ENCODE measurements around the gene SH3TC1. TPM values are rescaled to one million over a fixed set of nuclear protein-coding genes. Genes with fewer than 3 reads are reported as not detected.

Gene SH3TC1
- total and polyA plus RNA-seq, 2 of the 13 experiments (the other 11 are each of a cell fraction or from before 2014, with no cell fraction given): 14.9 to 21.8 TPM

- peak; percentile 55 for TF ChIP-seq ZNF687 (CRISPR knock-in tag; IDR thresholded peaks at IDR 0.05)
- TF ChIP-seq ZBTB46 (CRISPR knock-in tag; IDR thresholded peaks at IDR 0.05; ENCODE audit: borderline replicate concordance): 0 out of 2 replicates have a peak, but pooled peaks have one; percentile 36
- no peak for TF ChIP-seq ZNF850 (CRISPR knock-in tag; conservative IDR thresholded peaks at IDR 0.05)
- no peak for TF ChIP-seq TBL1XR1 (IDR thresholded peaks at IDR 0.05; ENCODE audit: borderline replicate concordance, low read length, partially characterized antibody)
- TF ChIP-seq ZFP90 (CRISPR knock-in tag; IDR thresholded peaks at IDR 0.05; ENCODE audit: borderline replicate concordance): 0 out of 2 replicates have a peak, but pooled peaks have one; percentile 37
- TF ChIP-seq, protein P1, sequence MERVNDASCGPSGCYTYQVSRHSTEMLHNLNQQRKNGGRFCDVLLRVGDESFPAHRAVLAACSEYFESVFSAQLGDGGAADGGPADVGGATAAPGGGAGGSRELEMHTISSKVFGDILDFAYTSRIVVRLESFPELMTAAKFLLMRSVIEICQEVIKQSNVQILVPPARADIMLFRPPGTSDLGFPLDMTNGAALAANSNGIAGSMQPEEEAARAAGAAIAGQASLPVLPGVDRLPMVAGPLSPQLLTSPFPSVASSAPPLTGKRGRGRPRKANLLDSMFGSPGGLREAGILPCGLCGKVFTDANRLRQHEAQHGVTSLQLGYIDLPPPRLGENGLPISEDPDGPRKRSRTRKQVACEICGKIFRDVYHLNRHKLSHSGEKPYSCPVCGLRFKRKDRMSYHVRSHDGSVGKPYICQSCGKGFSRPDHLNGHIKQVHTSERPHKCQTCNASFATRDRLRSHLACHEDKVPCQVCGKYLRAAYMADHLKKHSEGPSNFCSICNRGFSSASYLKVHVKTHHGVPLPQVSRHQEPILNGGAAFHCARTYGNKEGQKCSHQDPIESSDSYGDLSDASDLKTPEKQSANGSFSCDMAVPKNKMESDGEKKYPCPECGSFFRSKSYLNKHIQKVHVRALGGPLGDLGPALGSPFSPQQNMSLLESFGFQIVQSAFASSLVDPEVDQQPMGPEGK (CRISPR knock-in tag; IDR thresholded peaks at IDR 0.05): peak; percentile 65
- peak; percentile 40; the same call in 1 of the 2 replicates for TF ChIP-seq ZFY (CRISPR knock-in tag; IDR thresholded peaks at IDR 0.05)
- TF ChIP-seq SKIL (CRISPR knock-in tag; IDR thresholded peaks at IDR 0.05; ENCODE audit: borderline replicate concordance): no peak
- peak; percentile 65; the same call in 1 of the 2 replicates for TF ChIP-seq ZFX (CRISPR knock-in tag; IDR thresholded peaks at IDR 0.05; ENCODE audit: low read depth)
- TF ChIP-seq ZSCAN25 (CRISPR knock-in tag; IDR thresholded peaks at IDR 0.05): peak; percentile 70
- 0 out of 2 replicates have a peak, but pooled peaks have one; percentile 26 for TF ChIP-seq DPF2 (CRISPR knock-in tag; IDR thresholded peaks at IDR 0.05; ENCODE audit: borderline replicate concordance, low read depth)
- TF ChIP-seq IKZF5 (CRISPR knock-in tag; IDR thresholded peaks at IDR 0.05): no peak
- TF ChIP-seq ZNF501 (CRISPR knock-in tag; IDR thresholded peaks at IDR 0.05): 0 out of 2 replicates have a peak, but pooled peaks have one; percentile 19
- TF ChIP-seq HMGXB4 (CRISPR knock-in tag; IDR thresholded peaks at IDR 0.05; ENCODE audit: borderline replicate concordance in 1 of 2, low read depth in 1 of 2): 0 out of 4 replicates have a peak, but pooled peaks of 1 of the 2 experiments have one; percentile 14
Measured at GRCh38 chr4:8201321-8201781, 2.3 kb downstream of the SH3TC1 start (continued).

Data from HepG2 (cell line).